H1 (cell line): ENCODE data around the gene ENDOD1. TPM values are rescaled to one million over a fixed set of nuclear protein-coding genes. Genes with fewer than 3 reads are reported as not detected.

Experiments
- SAP30 ChIP-seq: fragments of 300-600 bp; sonication (generic); IDR thresholded peaks from 2 replicates; pipeline ENCODE4 v1.7.1; 2012; ENCODE audit warnings: low read length, moderate library complexity, mild to moderate bottlenecking, inconsistent platforms; ENCODE audit not compliant: insufficient read depth, insufficient replicate concordance
- polyA plus RNA-seq, 7 experiments: library from polyadenylated mRNA; depleted of rRNA in 3 of 7; stranded (reverse) in 5 of 7; unstranded in 2 of 7; fragments of >200 nt in 5 of 7; fragments of 200-250 nt in 2 of 7; gene quantifications; 1 replicate in 5 of 7; 2 replicates in 1 of 7; 4 replicates in 1 of 7; pipeline versions ENCODE4 v1.2.1 to v1.2.3, GENCODE V29; 2011 to 2013; ENCODE audit warnings: missing spikeins in 2 of 7, mixed read lengths in 2 of 7
- total RNA-seq: library from RNA; stranded (reverse); fragmentation: NEBNext Ultra II Directional; extraction: Animal tissue kit (Norgen Biotek cat#: 25700); gene quantifications from 2 replicates; pipeline ENCODE4 v1.2.1, GENCODE V29; 2021

The ENDOD1 gene
- total and polyA plus RNA-seq, 2 of the 8 experiments (the other 6 are each of a cell fraction or from before 2014, with no cell fraction given), result 1.2 to 2.5 TPM

DNA sequence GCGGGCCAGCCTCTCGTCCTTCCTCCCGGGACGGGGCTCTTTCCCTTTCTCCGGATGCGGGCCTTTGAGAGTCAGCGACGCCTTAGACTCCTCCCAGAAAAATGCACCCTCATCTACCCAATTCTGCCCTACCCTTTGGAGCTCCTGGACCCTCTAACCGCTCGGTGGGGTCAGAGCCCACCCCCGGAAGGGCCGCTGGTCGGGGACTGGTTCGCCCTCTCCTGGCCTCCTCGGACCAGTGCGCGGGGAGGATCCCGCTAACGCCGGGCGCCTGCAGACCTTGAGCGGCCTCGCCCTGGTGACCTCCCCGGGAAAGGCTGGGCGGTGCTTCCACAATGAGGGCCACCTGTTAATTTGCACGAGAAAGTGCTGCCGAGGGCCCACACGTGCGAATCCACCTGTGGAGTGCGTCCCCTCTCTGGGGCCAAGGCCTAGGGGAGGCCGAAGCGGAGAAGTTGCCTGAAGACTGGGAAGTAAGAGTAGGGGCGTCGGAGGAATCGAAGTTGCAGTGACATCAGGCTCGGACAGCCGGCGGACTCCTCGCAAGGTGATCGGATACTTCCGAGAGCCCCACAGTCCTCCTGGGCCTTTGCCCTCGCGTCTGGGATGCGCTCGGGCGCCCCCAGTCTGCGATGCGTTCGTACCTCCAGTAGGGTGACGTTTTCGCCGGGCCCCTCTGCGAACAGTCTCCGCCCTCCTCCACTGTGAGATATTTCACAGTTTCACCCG, 61.5 kb downstream of the ENDOD1 start (continued):
- TF ChIP-seq SAP30, result no peak
